HepG2 (cell line): ENCODE results near the gene SYNE1. TPM values are rescaled to one million over a fixed set of nuclear protein-coding genes. Genes with fewer than 3 reads are reported as not detected.

Source experiments
- FOXA3 ChIP-seq: IDR thresholded peaks from 2 replicates; pipeline ENCODE4 v1.6.1; 2016; ENCODE audit warnings: missing genetic modification reagents, missing compliant biosample characterization
- FOXK2 ChIP-seq: fragments of 450-650 bp; IDR thresholded peaks from 2 replicates; pipeline ENCODE4 v1.6.1; 2016
- HOXA9 ChIP-seq: sonication (generic); formaldehyde crosslinking; IDR thresholded peaks from 2 replicates; pipeline ENCODE4 v1.8.1; 2022; ENCODE audit warnings: missing genetic modification reagents, mild to moderate bottlenecking, moderate library complexity, borderline replicate concordance
- MAFK ChIP-seq, 2 experiments: IDR thresholded peaks in 1 of 2; conservative IDR thresholded peaks in 1 of 2; 2 replicates each; pipeline ENCODE4 v1.6.1; 2011; ENCODE audit warnings: improper control_type of control experiment in 2 of 2, low read length in 2 of 2
- RAD21 ChIP-seq: fragments of 450-650 bp; formaldehyde crosslinking; IDR thresholded peaks from 2 replicates; pipeline ENCODE4 v1.5.0; 2020; ENCODE audit warnings: mild to moderate bottlenecking
- RBAK ChIP-seq: sonication (generic); formaldehyde crosslinking; IDR thresholded peaks from 2 replicates; pipeline ENCODE4 v1.5.1; 2020; ENCODE audit warnings: mild to moderate bottlenecking, missing genetic modification reagents
- SALL1 ChIP-seq: sonication (generic); formaldehyde crosslinking; IDR thresholded peaks from 2 replicates; pipeline ENCODE4 v1.8.0; 2022; ENCODE audit warnings: mild to moderate bottlenecking, missing genetic modification reagents
- SOX13 ChIP-seq, 3 experiments: fragments of 450-650 bp in 1 of 3; sonication (generic) in 1 of 3; formaldehyde crosslinking in 1 of 3; IDR thresholded peaks in 2 of 3; conservative IDR thresholded peaks in 1 of 3; 2 replicates each; pipeline versions ENCODE4 v1.5.0 to v1.6.1; 2016 to 2020; ENCODE audit warnings: antibody characterized with exemption in 1 of 3, mild to moderate bottlenecking in 1 of 3, missing compliant biosample characterization in 1 of 3, missing genetic modification reagents in 1 of 3, moderate library complexity in 1 of 3
- ZNF367 ChIP-seq: sonication (generic); formaldehyde crosslinking; IDR thresholded peaks from 2 replicates; pipeline ENCODE4 v1.4.0; 2020; ENCODE audit warnings: missing genetic modification reagents, borderline replicate concordance
- polyA plus RNA-seq, 8 experiments: library from polyadenylated mRNA; depleted of rRNA in 3 of 8; stranded (reverse) in 7 of 8; unstranded in 1 of 8; fragments of >200 nt; fragmentation: Illumina TruSeq in 4 of 8; extraction: Trizol in 4 of 8; gene quantifications; 2 replicates each; pipeline versions ENCODE4 v1.2.1 to v1.2.3, GENCODE V29; 2011 to 2016; ENCODE audit warnings: low read depth in 4 of 8, missing spikeins in 1 of 8, mixed read lengths in 1 of 8; ENCODE audit not compliant: insufficient read depth in 1 of 8
- total RNA-seq, 5 experiments: library from RNA; depleted of rRNA; stranded (reverse); fragments of >200 nt; fragmentation: Illumina TruSeq; extraction: Trizol; gene quantifications; 2 replicates each; pipeline ENCODE4 v1.2.3, GENCODE V29; 2016; ENCODE audit warnings: low read depth in 1 of 5
- TF ChIP-seq, protein P1 (sequence below): IDR thresholded peaks from 2 replicates; pipeline ENCODE4 v1.6.1; 2018; ENCODE audit warnings: missing genetic modification reagents, mild to moderate bottlenecking, missing compliant biosample characterization
- TF ChIP-seq, protein P2 (sequence below): sonication (generic); formaldehyde crosslinking; IDR thresholded peaks from 2 replicates; pipeline ENCODE4 v1.4.0; 2020; ENCODE audit warnings: missing genetic modification reagents
- TF ChIP-seq, protein P3 (sequence below), 2 experiments: sonication (generic) in 1 of 2; formaldehyde crosslinking in 1 of 2; IDR thresholded peaks; 2 replicates each; pipeline versions ENCODE4 v1.6.1 to v1.9.0; 2014 to 2022; ENCODE audit warnings: antibody characterized with exemption in 1 of 2, borderline replicate concordance in 1 of 2, inconsistent platforms in 1 of 2, low read depth in 1 of 2, missing genetic modification reagents in 1 of 2
- TF ChIP-seq, protein P4 (sequence below), 2 experiments: sonication (generic) in 1 of 2; formaldehyde crosslinking in 1 of 2; IDR thresholded peaks; 2 replicates each; pipeline versions ENCODE4 v1.4.0 to v1.6.1; 2018 to 2020; ENCODE audit warnings: missing genetic modification reagents in 2 of 2, borderline replicate concordance in 1 of 2, low read depth in 1 of 2, mild to moderate bottlenecking in 1 of 2, missing biosample characterization in 1 of 2
- TF ChIP-seq, protein P5 (sequence below): sonication (generic); formaldehyde crosslinking; IDR thresholded peaks from 2 replicates; pipeline ENCODE4 v1.8.0; 2022; ENCODE audit warnings: low read depth, missing genetic modification reagents

The SYNE1 gene
- total and polyA plus RNA-seq, 2 of the 13 experiments (the other 11 are each of a cell fraction or from before 2014, with no cell fraction given), result 5.5 to 15.9 TPM

DNA sequence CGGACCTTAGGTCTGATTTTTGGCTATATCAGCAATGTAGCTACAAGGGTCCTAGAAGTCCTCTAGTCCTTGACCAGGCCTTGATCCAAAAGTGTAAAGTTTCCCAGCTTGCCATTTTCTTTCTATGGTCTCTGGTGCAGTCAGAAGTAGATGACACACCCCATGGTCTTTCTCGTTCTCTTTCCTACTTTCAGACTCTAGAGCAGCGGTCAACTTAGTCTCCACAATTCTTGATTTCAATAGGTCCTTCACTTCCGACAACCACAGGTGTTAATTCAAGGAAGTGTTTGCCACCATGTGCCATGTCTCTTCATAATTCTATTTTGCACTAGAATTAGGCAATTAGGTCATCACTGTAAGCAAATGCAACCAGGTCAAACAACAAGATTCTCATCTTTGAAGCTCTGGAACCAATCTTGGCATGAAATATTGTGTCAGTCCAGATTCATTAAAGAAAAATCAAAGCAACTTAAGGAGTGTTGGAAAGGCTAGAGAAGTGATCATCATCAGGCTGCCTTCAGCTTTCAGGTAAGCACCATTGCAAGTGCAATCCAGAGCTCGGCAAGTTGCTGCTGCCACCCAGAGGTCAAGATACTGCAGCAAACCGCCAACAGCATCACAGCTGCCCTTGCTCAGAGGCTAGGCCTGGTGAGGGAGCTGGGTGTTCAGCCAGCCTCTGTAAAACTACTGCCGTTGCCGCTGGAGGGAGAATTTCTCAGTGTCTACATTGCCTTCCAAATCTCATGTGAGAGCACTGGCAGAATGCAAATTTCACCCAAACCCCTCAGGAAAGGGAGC is 5.6 kb upstream of the SYNE1 start (continued):
- TF ChIP-seq SOX13 (IDR thresholded peaks at IDR 0.05), result no peak
- no peak for TF ChIP-seq SOX13 (CRISPR knock-in tag; conservative IDR thresholded peaks at IDR 0.05 in 1 of 2, IDR thresholded peaks at IDR 0.05 in 1 of 2)
- TF ChIP-seq, protein P1, sequence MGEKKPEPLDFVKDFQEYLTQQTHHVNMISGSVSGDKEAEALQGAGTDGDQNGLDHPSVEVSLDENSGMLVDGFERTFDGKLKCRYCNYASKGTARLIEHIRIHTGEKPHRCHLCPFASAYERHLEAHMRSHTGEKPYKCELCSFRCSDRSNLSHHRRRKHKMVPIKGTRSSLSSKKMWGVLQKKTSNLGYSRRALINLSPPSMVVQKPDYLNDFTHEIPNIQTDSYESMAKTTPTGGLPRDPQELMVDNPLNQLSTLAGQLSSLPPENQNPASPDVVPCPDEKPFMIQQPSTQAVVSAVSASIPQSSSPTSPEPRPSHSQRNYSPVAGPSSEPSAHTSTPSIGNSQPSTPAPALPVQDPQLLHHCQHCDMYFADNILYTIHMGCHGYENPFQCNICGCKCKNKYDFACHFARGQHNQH (CRISPR knock-in tag), result 0 out of 2 replicates have a peak, but pooled peaks have one; percentile 30
- TF ChIP-seq ZNF367 (CRISPR knock-in tag), result no peak
- no peak for TF ChIP-seq HOXA9
- TF ChIP-seq, protein P2, sequence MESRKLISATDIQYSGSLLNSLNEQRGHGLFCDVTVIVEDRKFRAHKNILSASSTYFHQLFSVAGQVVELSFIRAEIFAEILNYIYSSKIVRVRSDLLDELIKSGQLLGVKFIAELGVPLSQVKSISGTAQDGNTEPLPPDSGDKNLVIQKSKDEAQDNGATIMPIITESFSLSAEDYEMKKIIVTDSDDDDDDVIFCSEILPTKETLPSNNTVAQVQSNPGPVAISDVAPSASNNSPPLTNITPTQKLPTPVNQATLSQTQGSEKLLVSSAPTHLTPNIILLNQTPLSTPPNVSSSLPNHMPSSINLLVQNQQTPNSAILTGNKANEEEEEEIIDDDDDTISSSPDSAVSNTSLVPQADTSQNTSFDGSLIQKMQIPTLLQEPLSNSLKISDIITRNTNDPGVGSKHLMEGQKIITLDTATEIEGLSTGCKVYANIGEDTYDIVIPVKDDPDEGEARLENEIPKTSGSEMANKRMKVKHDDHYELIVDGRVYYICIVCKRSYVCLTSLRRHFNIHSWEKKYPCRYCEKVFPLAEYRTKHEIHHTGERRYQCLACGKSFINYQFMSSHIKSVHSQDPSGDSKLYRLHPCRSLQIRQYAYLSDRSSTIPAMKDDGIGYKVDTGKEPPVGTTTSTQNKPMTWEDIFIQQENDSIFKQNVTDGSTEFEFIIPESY (CRISPR knock-in tag), result no peak
- peak; percentile 29; the same call in 1 of the 2 replicates for TF ChIP-seq SALL1
- TF ChIP-seq, protein P3, sequence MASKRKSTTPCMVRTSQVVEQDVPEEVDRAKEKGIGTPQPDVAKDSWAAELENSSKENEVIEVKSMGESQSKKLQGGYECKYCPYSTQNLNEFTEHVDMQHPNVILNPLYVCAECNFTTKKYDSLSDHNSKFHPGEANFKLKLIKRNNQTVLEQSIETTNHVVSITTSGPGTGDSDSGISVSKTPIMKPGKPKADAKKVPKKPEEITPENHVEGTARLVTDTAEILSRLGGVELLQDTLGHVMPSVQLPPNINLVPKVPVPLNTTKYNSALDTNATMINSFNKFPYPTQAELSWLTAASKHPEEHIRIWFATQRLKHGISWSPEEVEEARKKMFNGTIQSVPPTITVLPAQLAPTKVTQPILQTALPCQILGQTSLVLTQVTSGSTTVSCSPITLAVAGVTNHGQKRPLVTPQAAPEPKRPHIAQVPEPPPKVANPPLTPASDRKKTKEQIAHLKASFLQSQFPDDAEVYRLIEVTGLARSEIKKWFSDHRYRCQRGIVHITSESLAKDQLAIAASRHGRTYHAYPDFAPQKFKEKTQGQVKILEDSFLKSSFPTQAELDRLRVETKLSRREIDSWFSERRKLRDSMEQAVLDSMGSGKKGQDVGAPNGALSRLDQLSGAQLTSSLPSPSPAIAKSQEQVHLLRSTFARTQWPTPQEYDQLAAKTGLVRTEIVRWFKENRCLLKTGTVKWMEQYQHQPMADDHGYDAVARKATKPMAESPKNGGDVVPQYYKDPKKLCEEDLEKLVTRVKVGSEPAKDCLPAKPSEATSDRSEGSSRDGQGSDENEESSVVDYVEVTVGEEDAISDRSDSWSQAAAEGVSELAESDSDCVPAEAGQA (IDR thresholded peaks at IDR 0.05; ENCODE audit: low read depth), result no peak
- TF ChIP-seq, protein P3 (CRISPR knock-in tag; IDR thresholded peaks at IDR 0.05; ENCODE audit: borderline replicate concordance), result no peak
- TF ChIP-seq, protein P4, sequence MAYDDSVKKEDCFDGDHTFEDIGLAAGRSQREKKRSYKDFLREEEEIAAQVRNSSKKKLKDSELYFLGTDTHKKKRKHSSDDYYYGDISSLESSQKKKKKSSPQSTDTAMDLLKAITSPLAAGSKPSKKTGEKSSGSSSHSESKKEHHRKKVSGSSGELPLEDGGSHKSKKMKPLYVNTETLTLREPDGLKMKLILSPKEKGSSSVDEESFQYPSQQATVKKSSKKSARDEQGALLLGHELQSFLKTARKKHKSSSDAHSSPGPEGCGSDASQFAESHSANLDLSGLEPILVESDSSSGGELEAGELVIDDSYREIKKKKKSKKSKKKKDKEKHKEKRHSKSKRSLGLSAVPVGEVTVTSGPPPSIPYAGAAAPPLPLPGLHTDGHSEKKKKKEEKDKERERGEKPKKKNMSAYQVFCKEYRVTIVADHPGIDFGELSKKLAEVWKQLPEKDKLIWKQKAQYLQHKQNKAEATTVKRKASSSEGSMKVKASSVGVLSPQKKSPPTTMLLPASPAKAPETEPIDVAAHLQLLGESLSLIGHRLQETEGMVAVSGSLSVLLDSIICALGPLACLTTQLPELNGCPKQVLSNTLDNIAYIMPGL (CRISPR knock-in tag; IDR thresholded peaks at IDR 0.05; ENCODE audit: borderline replicate concordance in 1 of 2, low read depth in 1 of 2), result 0 out of 4 replicates have a peak, but pooled peaks of 1 of the 2 experiments have one; percentile 24
- TF ChIP-seq FOXA3 (CRISPR knock-in tag), result 0 out of 2 replicates have a peak, but pooled peaks have one; percentile 15
- TF ChIP-seq MAFK (conservative IDR thresholded peaks at IDR 0.05 in 1 of 2, IDR thresholded peaks at IDR 0.05 in 1 of 2; ENCODE audit: low read length in 2 of 2), result no peak
- peak; percentile 74 for TF ChIP-seq RAD21 (CRISPR knock-in tag)
- no peak for TF ChIP-seq FOXK2
- TF ChIP-seq, protein P5, sequence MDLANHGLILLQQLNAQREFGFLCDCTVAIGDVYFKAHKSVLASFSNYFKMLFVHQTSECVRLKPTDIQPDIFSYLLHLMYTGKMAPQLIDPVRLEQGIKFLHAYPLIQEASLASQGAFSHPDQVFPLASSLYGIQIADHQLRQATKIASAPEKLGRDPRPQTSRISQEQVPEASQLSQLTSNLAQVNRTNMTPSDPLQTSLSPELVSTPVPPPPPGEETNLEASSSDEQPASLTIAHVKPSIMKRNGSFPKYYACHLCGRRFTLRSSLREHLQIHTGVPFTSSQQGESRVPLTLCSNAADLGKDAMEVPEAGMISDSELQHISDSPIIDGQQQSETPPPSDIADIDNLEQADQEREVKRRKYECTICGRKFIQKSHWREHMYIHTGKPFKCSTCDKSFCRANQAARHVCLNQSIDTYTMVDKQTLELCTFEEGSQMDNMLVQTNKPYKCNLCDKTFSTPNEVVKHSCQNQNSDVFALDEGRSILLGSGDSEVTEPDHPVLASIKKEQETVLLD (CRISPR knock-in tag), result no peak
- no peak for TF ChIP-seq RBAK (CRISPR knock-in tag)
